HG03039 (cell line): Measurements from ENCODE around the gene PLXNA3.

ENCODE experiments used
- ATAC-seq: cut with Tn5 transposase; IDR thresholded peaks from one replicate; pipeline ENCODE4 v1.9.1; 2021; ENCODE audit warnings: mild to moderate bottlenecking, moderate library complexity; ENCODE audit not compliant: unreplicated experiment

The PLXNA3 gene

DNA sequence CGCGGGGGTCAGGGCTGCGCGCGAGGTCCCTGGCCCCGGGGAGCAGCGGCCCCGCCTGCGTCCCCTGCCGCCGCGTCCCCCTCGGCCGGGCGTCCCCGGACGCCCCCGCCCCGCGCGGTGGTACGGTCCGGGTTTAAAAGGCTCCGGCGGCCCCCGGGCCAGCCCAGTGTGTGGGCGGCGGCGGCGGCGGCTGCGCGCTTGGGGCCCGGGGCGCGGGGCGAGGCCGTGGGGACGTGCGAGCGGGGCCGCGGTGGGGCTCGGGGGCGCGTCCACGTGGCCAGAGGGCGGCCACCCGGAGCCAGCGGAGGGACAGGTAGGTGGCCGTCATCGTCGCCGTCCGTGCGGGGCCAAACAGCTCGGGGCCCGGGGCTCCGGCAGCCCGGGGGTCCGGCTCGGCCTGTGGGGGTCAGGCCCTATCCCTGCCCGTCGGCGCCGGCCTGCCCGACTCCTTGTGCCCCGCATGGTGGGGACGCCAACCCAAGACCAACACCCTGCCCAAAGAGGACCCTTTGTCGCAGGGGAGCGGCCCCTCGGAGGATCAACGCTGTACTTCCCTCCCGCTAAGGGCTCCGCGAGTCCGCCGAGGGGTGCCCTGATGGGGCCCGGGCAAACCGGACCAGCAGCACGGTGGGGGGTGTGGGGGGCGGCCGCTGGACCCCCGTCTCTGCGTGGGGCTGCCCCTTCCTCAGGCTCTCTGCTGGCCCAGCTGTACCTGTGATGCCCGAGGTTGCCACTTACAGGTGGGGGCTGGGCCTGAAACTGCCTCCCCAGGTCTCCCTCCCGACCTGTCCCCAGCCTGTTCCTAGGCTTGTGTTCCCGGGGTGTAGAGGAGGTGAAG lies at the start of gene PLXNA3:
Gene PLXNA3 (plus strand): TSS at position 166 of the 838 bp plus-strand sequence. CDS start 1,903 bp downstream, outside the sequence.
- no peak for ATAC-seq

GRCh38 chrX:154408659-154409221 lies 49.3 kb upstream of the PLXNA3 start:
- no peak for ATAC-seq

DNA sequence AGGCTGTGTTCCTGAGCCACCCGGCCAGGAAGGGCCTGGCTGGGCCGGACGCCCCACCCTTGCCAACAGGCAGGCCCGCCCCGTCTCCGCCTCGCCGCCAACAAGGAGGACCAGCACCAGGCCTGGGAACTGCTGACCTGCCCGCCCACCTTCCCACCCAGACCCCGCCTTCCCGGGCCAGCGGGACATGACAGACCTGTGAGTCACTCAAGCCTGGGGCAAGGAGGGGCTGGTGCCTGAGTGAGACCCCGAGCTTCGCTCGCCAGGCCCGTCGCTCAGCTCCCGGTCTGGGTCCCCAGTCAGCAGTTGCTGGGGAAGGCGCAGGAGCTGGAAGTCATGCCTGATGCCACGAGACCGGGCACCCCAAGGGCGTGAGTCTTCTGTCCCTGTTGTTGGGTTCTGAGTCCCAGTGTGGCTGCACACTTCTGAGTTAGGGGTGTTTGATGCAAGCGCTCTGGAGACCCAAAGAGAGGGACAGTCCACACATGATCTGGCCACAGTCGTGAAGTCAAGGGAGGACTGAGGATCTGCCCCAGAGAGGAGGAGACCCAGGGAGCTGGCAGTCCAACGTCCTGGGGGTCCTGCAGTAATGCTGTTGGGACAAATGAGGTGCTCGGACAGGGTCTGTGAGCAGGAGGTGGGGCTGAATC lies 48.7 kb upstream of the PLXNA3 start, which contains the start of gene DNASE1L1:
Gene DNASE1L1 (minus strand): TSS at position 33 of the 650 bp plus-strand sequence. CDS start 3,686 bp downstream, outside the sequence.
- no peak for ATAC-seq

GRCh38 chrX:154411981-154412340 lies 46.1 kb upstream of the PLXNA3 start:
- ATAC-seq: peak; percentile 42

GRCh38 chrX:154412468-154412867 lies 45.6 kb upstream of the PLXNA3 start:
- ATAC-seq: no peak

GRCh38 chrX:154413142-154413541 lies 44.9 kb upstream of the PLXNA3 start:
- ATAC-seq: no peak

GRCh38 chrX:154417157-154417556 lies 40.9 kb upstream of the PLXNA3 start:
- ATAC-seq: no peak

DNA sequence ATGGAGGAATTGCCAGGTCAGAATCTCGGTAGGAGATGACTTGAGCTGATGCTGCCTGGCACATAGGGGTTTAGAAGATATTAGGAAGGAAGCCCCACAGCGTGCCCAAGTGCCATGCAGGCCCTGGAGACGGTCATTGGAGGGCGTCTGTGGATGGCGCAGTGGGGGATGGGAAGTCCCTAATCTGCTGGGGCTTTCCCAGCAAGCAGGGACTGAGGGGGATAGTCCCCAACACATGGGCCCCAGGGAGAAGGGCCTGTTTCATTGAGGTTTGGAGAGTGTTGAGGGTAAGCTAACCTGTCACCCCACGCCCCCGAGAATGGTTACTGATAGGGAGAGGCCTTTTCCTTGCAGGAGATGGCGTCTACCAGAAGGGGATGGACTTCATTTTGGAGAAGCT lies 38.9 kb upstream of the PLXNA3 start:
- ATAC-seq: no peak

GRCh38 chrX:154419688-154420401 lies 38.2 kb upstream of the PLXNA3 start:
- no peak for ATAC-seq

- no peak for ATAC-seq
These were observed 37.7 kb upstream of the PLXNA3 start for GRCh38 chrX:154420402-154420756.

GRCh38 chrX:154426916-154427770 lies 30.9 kb upstream of the PLXNA3 start:
- ATAC-seq: no peak

DNA sequence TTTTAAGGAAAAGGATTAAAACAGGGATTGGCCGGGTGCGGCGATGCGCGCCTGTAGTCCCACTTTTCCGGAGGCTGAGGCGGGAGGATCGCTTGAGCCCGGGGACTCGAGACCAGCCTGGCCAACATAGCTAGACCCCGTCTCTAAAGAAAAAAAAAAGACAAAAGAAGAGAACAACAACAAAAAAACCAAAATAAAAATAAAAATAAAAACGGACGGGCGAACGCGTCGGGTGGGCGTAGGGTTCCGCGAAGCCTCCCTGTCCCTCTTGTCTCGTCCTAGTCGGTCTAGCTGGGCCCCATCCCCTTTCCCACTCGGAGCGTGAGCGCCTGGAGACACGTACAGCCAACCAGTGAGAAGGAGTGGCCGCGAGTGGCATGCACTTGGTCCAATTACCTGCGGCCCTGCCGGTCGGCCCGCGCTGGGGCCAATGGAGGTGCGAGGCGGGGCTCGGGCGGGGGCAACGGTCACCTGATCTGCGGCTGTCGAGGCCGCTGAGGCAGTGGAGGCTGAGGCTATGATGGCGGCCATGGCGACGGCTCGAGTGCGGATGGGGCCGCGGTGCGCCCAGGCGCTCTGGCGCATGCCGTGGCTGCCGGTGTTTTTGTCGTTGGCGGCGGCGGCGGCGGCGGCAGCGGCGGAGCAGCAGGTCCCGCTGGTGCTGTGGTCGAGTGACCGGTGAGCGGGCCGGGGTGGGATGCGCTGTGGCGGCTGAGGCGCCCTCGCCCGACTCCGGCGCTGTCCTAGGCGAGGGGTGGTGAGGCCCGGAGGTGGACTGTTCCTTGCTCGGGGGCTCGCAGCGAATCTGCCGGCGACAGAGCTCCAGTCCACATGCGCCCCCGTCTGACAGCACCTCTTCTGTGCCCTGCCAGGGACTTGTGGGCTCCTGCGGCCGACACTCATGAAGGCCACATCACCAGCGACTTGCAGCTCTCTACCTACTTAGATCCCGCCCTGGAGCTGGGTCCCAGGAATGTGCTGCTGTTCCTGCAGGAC lies 29.6 kb upstream of the PLXNA3 start, which contains the start of gene ATP6AP1:
Gene ATP6AP1 (plus strand): TSS at position 502 of the 996 bp plus-strand sequence. CDS start 16 bp downstream, at position 518.
- ATAC-seq: peak; percentile 95

GRCh38 chrX:154429711-154430110 lies 28.4 kb upstream of the PLXNA3 start:
- no peak for ATAC-seq

GRCh38 chrX:154430479-154430878 lies 27.6 kb upstream of the PLXNA3 start:
- ATAC-seq: no peak

GRCh38 chrX:154430916-154431315 lies 27.2 kb upstream of the PLXNA3 start:
- ATAC-seq: no peak

- no peak for ATAC-seq
These were observed 26.7 kb upstream of the PLXNA3 start for GRCh38 chrX:154431341-154431740.

- ATAC-seq: no peak
These were observed 25.9 kb upstream of the PLXNA3 start for GRCh38 chrX:154432210-154432609.

GRCh38 chrX:154433605-154434004 lies 24.5 kb upstream of the PLXNA3 start:
- ATAC-seq: no peak
